Measurements from ENCODE around the gene VEGFD. TPM values are rescaled to one million over a fixed set of nuclear protein-coding genes. Genes with fewer than 3 reads are reported as not detected.

The VEGFD gene
- polyA plus RNA-seq, 1 donor (not counting 4 experiments of a cell fraction or from before 2014, with no cell fraction given): 0.14 TPM

- H3K27ac ChIP-seq (ENCODE audit: control insufficient read depth, insufficient read depth, low read length): no peak overlapping the region
- no peaks in the 10 kb centered on the region for H3K36me3 ChIP-seq (ENCODE audit: control insufficient read depth in 2 of 2, extremely low read depth in 1 of 2, insufficient read depth in 2 of 2, low read length in 2 of 2)
- H3K9me3 ChIP-seq (ENCODE audit: control insufficient read depth, low read depth, low read length): no peaks in the 10 kb centered on the region
- H3K4me2 ChIP-seq (ENCODE audit: control insufficient read depth, extremely low read depth, insufficient read depth, low read depth, low read length): no peak overlapping the region
- H3K79me2 ChIP-seq (ENCODE audit: control insufficient read depth, insufficient read depth, low read length): no peaks in the 10 kb centered on the region
- H2AFZ ChIP-seq (ENCODE audit: control insufficient read depth, low read length): no peak overlapping the region
- H4K20me1 ChIP-seq (ENCODE audit: control insufficient read depth, extremely low read depth, insufficient read depth, low read length): no peaks in the 10 kb centered on the region
- FAIRE-seq (no peak), DNase-seq (ENCODE audit: low read depth, low spot score) (no peak)
- dilution Hi-C loops (cut with MboI; ENCODE audit: extremely low pct_ligation_motif_present, low sequenced_read_pairs): loop anchor here (25.0 kb wide), 1 partner anchor 96 kb away; no protein-coding TSS in a partner anchor
- H3K4me3 ChIP-seq (ENCODE audit: control insufficient read depth in 2 of 3, extremely low read depth in 1 of 3, insufficient read depth in 2 of 3, low read depth in 1 of 3, low read length in 3 of 3): no peak overlapping the region
- TF ChIP-seq EZH2 (IDR thresholded peaks at IDR 0.05; ENCODE audit: low read length) (no peak), CTCF (optimal IDR thresholded peaks at IDR 0.05 in 1 of 3, IDR thresholded peaks at IDR 0.05 in 1 of 3, conservative IDR thresholded peaks at IDR 0.05 in 1 of 3; ENCODE audit: extremely low read depth in 1 of 3, insufficient read depth in 2 of 3, low read length in 3 of 3) (no peak)
- no peaks in the 10 kb centered on the region for H3K4me1 ChIP-seq (ENCODE audit: control insufficient read depth, extremely low read depth, insufficient read depth, low read length)
- no peaks in the 10 kb centered on the region for H3K9me1 ChIP-seq (ENCODE audit: control insufficient read depth, extremely low read depth, insufficient read depth, low read length)
- no peaks in the 10 kb centered on the region for H3K27me3 ChIP-seq (ENCODE audit: control insufficient read depth, extremely low read depth, insufficient read depth, low read length)
- no peak overlapping the region for H3K9ac ChIP-seq (ENCODE audit: control insufficient read depth, extremely low read depth, insufficient read depth, low read length)
Observed at GRCh38 chrX:15366506-15367352, 17.5 kb downstream of the VEGFD start.

GRCh38 chrX:15359701-15360100 is 24.5 kb downstream of the VEGFD start:
- no peaks in the 10 kb centered on the region for H4K20me1 ChIP-seq (ENCODE audit: control insufficient read depth, extremely low read depth, insufficient read depth, low read length)
- no peaks in the 10 kb centered on the region for H3K27me3 ChIP-seq (ENCODE audit: control insufficient read depth, extremely low read depth, insufficient read depth, low read length)
- no peak overlapping the region for H3K4me2 ChIP-seq (ENCODE audit: control insufficient read depth, extremely low read depth, insufficient read depth, low read depth, low read length)
- TF ChIP-seq EZH2 (IDR thresholded peaks at IDR 0.05; ENCODE audit: low read length): no peak
- no peak for TF ChIP-seq CTCF (optimal IDR thresholded peaks at IDR 0.05 in 1 of 3, IDR thresholded peaks at IDR 0.05 in 1 of 3, conservative IDR thresholded peaks at IDR 0.05 in 1 of 3; ENCODE audit: extremely low read depth in 1 of 3, insufficient read depth in 2 of 3, low read length in 3 of 3)
- no peak overlapping the region for H3K27ac ChIP-seq (ENCODE audit: control insufficient read depth, insufficient read depth, low read length)
- H3K9ac ChIP-seq (ENCODE audit: control insufficient read depth, extremely low read depth, insufficient read depth, low read length): no peak overlapping the region
- no peaks in the 10 kb centered on the region for H3K9me3 ChIP-seq (ENCODE audit: control insufficient read depth, low read depth, low read length)
- H3K4me3 ChIP-seq (ENCODE audit: control insufficient read depth in 2 of 3, extremely low read depth in 1 of 3, insufficient read depth in 2 of 3, low read depth in 1 of 3, low read length in 3 of 3): no peak overlapping the region
- no peaks in the 10 kb centered on the region for H3K4me1 ChIP-seq (ENCODE audit: control insufficient read depth, extremely low read depth, insufficient read depth, low read length)
- H3K79me2 ChIP-seq (ENCODE audit: control insufficient read depth, insufficient read depth, low read length): no peaks in the 10 kb centered on the region
- no peaks in the 10 kb centered on the region for H3K36me3 ChIP-seq (ENCODE audit: control insufficient read depth in 2 of 2, extremely low read depth in 1 of 2, insufficient read depth in 2 of 2, low read length in 2 of 2)
- no peaks in the 10 kb centered on the region for H3K9me1 ChIP-seq (ENCODE audit: control insufficient read depth, extremely low read depth, insufficient read depth, low read length)
- DNase-seq (ENCODE audit: low read depth, low spot score): no peak
- FAIRE-seq: no peak
- H2AFZ ChIP-seq (ENCODE audit: control insufficient read depth, low read length): no peak overlapping the region
- dilution Hi-C loops (cut with MboI; ENCODE audit: extremely low pct_ligation_motif_present, low sequenced_read_pairs): loop anchor here (25.0 kb wide), 1 partner anchor 103 kb away; no protein-coding TSS in a partner anchor

Data from keratinocyte (primary cell).